Trophoblast cell (in vitro differentiated cells and primary cell): ENCODE results near the gene NR3C1.

Experiments used
- DNase-seq, 2 donors: peaks; one replicate each; pipeline ENCODE4 v3.0.0-alpha.2; 2016
- H2AFZ ChIP-seq: 2 replicates; pipeline ENCODE4 v1.6.1; 2013; ENCODE audit warnings: low read length, moderate library complexity, mild to moderate bottlenecking; ENCODE audit not compliant: insufficient read depth, poor library complexity
- H2AK5ac ChIP-seq: 2 replicates; pipeline ENCODE4 v1.6.1; 2013; ENCODE audit warnings: mild to moderate bottlenecking, low read length
- H2BK120ac ChIP-seq: 2 replicates; pipeline ENCODE4 v1.6.1; 2013; ENCODE audit warnings: low read length, mild to moderate bottlenecking, moderate library complexity; ENCODE audit not compliant: insufficient read depth, poor library complexity
- H2BK12ac ChIP-seq: 2 replicates; pipeline ENCODE4 v1.6.1; 2013; ENCODE audit warnings: mild to moderate bottlenecking, low read length, moderate library complexity
- H2BK5ac ChIP-seq: 2 replicates; pipeline ENCODE4 v1.6.1; 2013; ENCODE audit warnings: low read length, low read depth, moderate library complexity, mild to moderate bottlenecking; ENCODE audit not compliant: poor library complexity
- H3K14ac ChIP-seq: 2 replicates; pipeline ENCODE4 v1.6.1; 2013; ENCODE audit warnings: mild to moderate bottlenecking, low read length
- H3K18ac ChIP-seq: 2 replicates; pipeline ENCODE4 v1.6.1; 2013; ENCODE audit warnings: mild to moderate bottlenecking, low read length
- H3K23ac ChIP-seq: 2 replicates; pipeline ENCODE4 v1.6.1; 2013; ENCODE audit warnings: low read length
- H3K27ac ChIP-seq: 2 replicates; pipeline ENCODE4 v1.5.1; 2013; ENCODE audit warnings: low read depth, mild to moderate bottlenecking, inconsistent platforms, low read length, moderate library complexity
- H3K27me3 ChIP-seq: 2 replicates; pipeline ENCODE4 v1.6.1; 2013; ENCODE audit warnings: inconsistent platforms, mild to moderate bottlenecking, low read length, moderate library complexity; ENCODE audit not compliant: insufficient read depth
- H3K36me3 ChIP-seq, 2 experiments: 1 replicate in 1 of 2; 2 replicates in 1 of 2; pipeline ENCODE4 v1.6.1; 2013; ENCODE audit warnings: low read length in 2 of 2, mild to moderate bottlenecking in 2 of 2, moderate library complexity in 1 of 2; ENCODE audit not compliant: insufficient read depth in 2 of 2, control insufficient read depth in 1 of 2
- H3K4ac ChIP-seq: 2 replicates; pipeline ENCODE4 v1.6.1; 2013; ENCODE audit warnings: low read depth, mild to moderate bottlenecking, low read length, moderate library complexity
- H3K4me1 ChIP-seq, 2 experiments: 1 replicate in 1 of 2; 2 replicates in 1 of 2; pipeline ENCODE4 v1.6.1; 2013; ENCODE audit warnings: low read length in 2 of 2, mild to moderate bottlenecking in 2 of 2, moderate library complexity in 1 of 2; ENCODE audit not compliant: insufficient read depth in 2 of 2, control insufficient read depth in 1 of 2
- H3K4me2 ChIP-seq: 2 replicates; pipeline ENCODE4 v1.6.1; 2013; ENCODE audit warnings: inconsistent platforms, mild to moderate bottlenecking, low read length, moderate library complexity
- H3K4me3 ChIP-seq: 2 replicates; pipeline ENCODE4 v1.5.1; 2013; ENCODE audit warnings: mild to moderate bottlenecking, low read depth, low read length, inconsistent platforms
- H3K79me1 ChIP-seq: one replicate; pipeline ENCODE4 v1.6.1; 2013; ENCODE audit warnings: low read length
- H3K79me2 ChIP-seq: 2 replicates; pipeline ENCODE4 v1.6.1; 2013; ENCODE audit warnings: low read length, mild to moderate bottlenecking; ENCODE audit not compliant: control insufficient read depth, insufficient read depth, poor library complexity
- H3K9ac ChIP-seq: 2 replicates; pipeline ENCODE4 v1.6.1; 2013; ENCODE audit warnings: mild to moderate bottlenecking, low read length
- H3K9me3 ChIP-seq: 2 replicates; pipeline ENCODE4 v1.6.1; 2013; ENCODE audit warnings: low read depth, mild to moderate bottlenecking, control low read depth, inconsistent platforms, low read length; ENCODE audit not compliant: insufficient read depth
- H4K12ac ChIP-seq: 2 replicates; pipeline ENCODE4 v1.6.1; 2013; ENCODE audit warnings: low read depth, mild to moderate bottlenecking, low read length, moderate library complexity
- H4K8ac ChIP-seq: 2 replicates; pipeline ENCODE4 v1.6.1; 2013; ENCODE audit warnings: low read depth, mild to moderate bottlenecking, low read length, moderate library complexity
- H4K91ac ChIP-seq: one replicate; pipeline ENCODE4 v1.6.1; 2013; ENCODE audit warnings: low read depth, mild to moderate bottlenecking, low read length, moderate library complexity
- WGBS: extraction: QIAGEN DNeasy Blood & Tissue Kit; methylation state at CpG from one replicate; pipeline ENCODE4 v1.1.7; 2013; ENCODE audit warnings: missing lambda C conversion rate; ENCODE audit not compliant: insufficient read length, insufficient coverage; ENCODE audit errors: extremely low coverage; 5-methylcytosine and 5-hydroxymethylcytosine counted together

NR3C1 gene

DNA sequence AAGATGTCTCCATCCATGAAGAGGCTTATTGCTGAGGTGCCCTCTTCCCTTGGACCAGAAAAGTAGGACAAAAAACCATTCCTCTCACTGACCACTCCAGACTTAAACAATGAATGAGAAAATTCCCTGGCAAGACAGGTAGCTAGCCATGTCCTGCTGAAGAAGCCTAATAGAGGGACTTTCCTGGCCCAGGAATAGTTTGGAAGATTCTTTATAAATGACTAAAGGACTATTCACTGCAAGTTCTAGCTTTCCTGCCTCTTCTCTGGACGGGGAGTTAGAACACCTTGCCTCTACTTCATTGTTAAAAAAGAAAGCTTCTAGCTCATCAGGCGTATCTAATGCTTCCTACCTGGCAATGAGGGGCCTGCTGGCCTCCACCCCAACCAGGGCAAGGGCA, 153.6 kb downstream of the NR3C1 start:
- no peak overlapping the region for H3K9ac ChIP-seq
- H3K4ac ChIP-seq, result no peak overlapping the region
- H3K9me3 ChIP-seq, result no peaks in the 10 kb centered on the region
- H3K27me3 ChIP-seq, result no peaks in the 10 kb centered on the region
- H2AK5ac ChIP-seq, result no peak overlapping the region
- H3K23ac ChIP-seq, result no peak overlapping the region
- no peak overlapping the region for H3K4me2 ChIP-seq
- H2BK120ac ChIP-seq, result no peak overlapping the region
- no peaks in the 10 kb centered on the region for H3K79me1 ChIP-seq
- WGBS, result no CpG with 5 or more reads among the region's 2 CpGs
- no peak overlapping the region for H2AFZ ChIP-seq
- no peak overlapping the region for H3K27ac ChIP-seq
- no peak overlapping the region for H3K14ac ChIP-seq
- no peak overlapping the region for H4K8ac ChIP-seq
- H3K18ac ChIP-seq, result no peak overlapping the region
- no peak overlapping the region for H3K4me3 ChIP-seq
- H3K79me2 ChIP-seq, result no peaks in the 10 kb centered on the region
- H3K36me3 ChIP-seq, result no peaks in the 10 kb centered on the region
- no peak for DNase-seq
- no peak overlapping the region for H4K12ac ChIP-seq
- H3K4me1 ChIP-seq, result peaks cover 2 to 12% of the 10 kb centered on the region in 2 experiments
- H2BK12ac ChIP-seq, result no peak overlapping the region
- no peak overlapping the region for H4K91ac ChIP-seq
- H2BK5ac ChIP-seq, result no peak overlapping the region

DNA sequence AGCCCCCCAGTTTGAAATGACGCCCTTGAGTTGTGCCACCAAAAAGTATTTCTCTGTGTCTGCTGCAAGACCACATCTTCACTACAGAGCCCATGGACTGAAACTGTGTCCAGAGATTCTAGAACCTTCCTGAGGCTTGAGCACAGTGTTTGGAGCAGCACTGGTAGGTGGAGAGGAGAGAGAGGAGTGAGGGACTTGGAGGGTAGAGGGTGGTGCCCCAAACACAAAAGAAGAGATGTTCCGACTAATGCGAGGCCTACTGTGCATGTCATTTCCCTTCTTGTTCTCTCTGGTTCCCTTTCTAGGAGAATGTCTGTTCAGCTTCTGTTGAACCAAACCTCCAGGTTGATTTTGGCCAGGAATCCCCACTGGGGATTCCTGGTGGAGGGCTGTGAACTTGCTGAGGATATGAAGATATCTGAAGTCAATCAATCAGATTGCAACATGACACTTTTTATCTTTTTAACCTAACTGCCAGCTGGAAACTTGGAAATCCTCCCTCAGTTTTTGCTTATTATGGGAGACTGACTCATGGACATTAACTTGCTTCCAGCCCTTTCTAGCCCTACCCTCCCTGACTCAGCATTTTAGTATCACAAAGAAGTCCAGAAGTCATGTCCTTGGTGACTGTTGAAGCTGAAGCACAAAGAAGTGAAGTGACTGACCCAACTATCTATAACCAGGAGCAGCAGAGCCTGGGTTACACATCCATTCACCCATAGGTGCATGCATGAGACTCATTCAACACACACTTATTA, 154.5 kb downstream of the NR3C1 start:
- no peaks in the 10 kb centered on the region for H3K36me3 ChIP-seq
- DNase-seq, result peak in 1 of 2 donors; percentile 20
- no peak overlapping the region for H3K14ac ChIP-seq
- H3K9ac ChIP-seq, result no peak overlapping the region
- WGBS, result no CpG with 5 or more reads among the region's 3 CpGs
- no peak overlapping the region for H2BK12ac ChIP-seq
- no peak overlapping the region for H3K4me2 ChIP-seq
- no peak overlapping the region for H4K8ac ChIP-seq
- no peak overlapping the region for H3K4ac ChIP-seq
- H3K9me3 ChIP-seq, result no peaks in the 10 kb centered on the region
- H2BK120ac ChIP-seq, result no peak overlapping the region
- H3K4me3 ChIP-seq, result no peak overlapping the region
- peaks cover 2 to 17% of the 10 kb centered on the region in 2 experiments for H3K4me1 ChIP-seq
- H4K12ac ChIP-seq, result no peak overlapping the region
- no peak overlapping the region for H2AFZ ChIP-seq
- H3K23ac ChIP-seq, result no peak overlapping the region
- H3K27me3 ChIP-seq, result no peaks in the 10 kb centered on the region
- H3K27ac ChIP-seq, result no peak overlapping the region
- H3K18ac ChIP-seq, result no peak overlapping the region
- H2AK5ac ChIP-seq, result no peak overlapping the region
- H3K79me1 ChIP-seq, result peaks cover 4% of the 10 kb centered on the region
- H2BK5ac ChIP-seq, result no peak overlapping the region
- H4K91ac ChIP-seq, result peak overlapping the region; percentile 19
- H3K79me2 ChIP-seq, result no peaks in the 10 kb centered on the region

DNA sequence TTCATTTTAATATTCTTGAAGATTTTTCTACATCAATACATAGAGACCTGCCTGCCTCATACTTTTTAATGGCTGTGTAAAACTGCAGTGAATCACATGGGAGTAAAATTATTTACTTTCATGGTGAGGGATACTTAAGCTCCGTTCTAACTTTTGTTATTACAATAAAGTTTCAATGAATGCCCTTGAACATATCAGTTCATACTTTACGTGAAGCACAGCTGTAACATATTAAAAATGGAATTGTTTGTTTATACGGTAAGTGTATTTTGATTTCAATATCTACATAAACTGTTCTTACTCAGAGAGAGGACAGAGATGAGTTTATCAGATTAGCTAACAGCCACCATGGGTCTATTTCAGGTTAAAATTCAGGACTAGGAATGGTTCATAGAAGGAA, 155.1 kb downstream of the NR3C1 start:
- H3K27ac ChIP-seq, result no peak overlapping the region
- H3K4me2 ChIP-seq, result no peak overlapping the region
- no peaks in the 10 kb centered on the region for H3K9me3 ChIP-seq
- H2AFZ ChIP-seq, result no peak overlapping the region
- H3K4me1 ChIP-seq, result peaks cover 2 to 21% of the 10 kb centered on the region in 2 experiments
- H2AK5ac ChIP-seq, result no peak overlapping the region
- no peak overlapping the region for H3K9ac ChIP-seq
- H3K36me3 ChIP-seq, result no peaks in the 10 kb centered on the region
- no peak overlapping the region for H4K12ac ChIP-seq
- no peak overlapping the region for H3K18ac ChIP-seq
- no peaks in the 10 kb centered on the region for H3K27me3 ChIP-seq
- H2BK12ac ChIP-seq, result no peak overlapping the region
- no CpG with 5 or more reads among the region's 3 CpGs for WGBS
- H2BK120ac ChIP-seq, result no peak overlapping the region
- peaks cover 4% of the 10 kb centered on the region for H3K79me1 ChIP-seq
- H3K23ac ChIP-seq, result no peak overlapping the region
- H3K14ac ChIP-seq, result no peak overlapping the region
- H4K91ac ChIP-seq, result no peak overlapping the region
- no peaks in the 10 kb centered on the region for H3K79me2 ChIP-seq
- no peak overlapping the region for H2BK5ac ChIP-seq
- DNase-seq, result no peak
- no peak overlapping the region for H4K8ac ChIP-seq
- no peak overlapping the region for H3K4ac ChIP-seq
- H3K4me3 ChIP-seq, result no peak overlapping the region

GRCh38 chr5:143247134-143247815, 156.2 kb downstream of the NR3C1 start:
- H3K79me1 ChIP-seq, result peaks cover 4% of the 10 kb centered on the region
- H3K4me1 ChIP-seq, result peaks cover 2 to 21% of the 10 kb centered on the region in 2 experiments
- no CpG with 5 or more reads among the region's 1 CpG for WGBS
- H3K4me2 ChIP-seq, result no peak overlapping the region
- H2AK5ac ChIP-seq, result no peak overlapping the region
- no peak overlapping the region for H3K4me3 ChIP-seq
- H3K27me3 ChIP-seq, result no peaks in the 10 kb centered on the region
- no peak overlapping the region for H3K18ac ChIP-seq
- no peak for DNase-seq
- no peak overlapping the region for H2BK5ac ChIP-seq
- no peak overlapping the region for H3K14ac ChIP-seq
- H4K12ac ChIP-seq, result no peak overlapping the region
- no peak overlapping the region for H2AFZ ChIP-seq
- no peak overlapping the region for H4K91ac ChIP-seq
- H3K9me3 ChIP-seq, result no peaks in the 10 kb centered on the region
- H2BK12ac ChIP-seq, result no peak overlapping the region
- no peak overlapping the region for H3K23ac ChIP-seq
- no peaks in the 10 kb centered on the region for H3K79me2 ChIP-seq
- H3K36me3 ChIP-seq, result no peaks in the 10 kb centered on the region
- H3K9ac ChIP-seq, result no peak overlapping the region
- H3K27ac ChIP-seq, result no peak overlapping the region
- no peak overlapping the region for H2BK120ac ChIP-seq
- H3K4ac ChIP-seq, result no peak overlapping the region
- no peak overlapping the region for H4K8ac ChIP-seq
